SK-N-MC (cell line): ENCODE measurements around the gene SINHCAF.

Experiments
- DNase-seq: peaks from one replicate; pipeline ENCODE4 v3.0.0-alpha.2; 2011; ENCODE audit warnings: low read depth, low spot score
- H3K27ac ChIP-seq: fragments of 200-600 bp; sonication (generic); 2 replicates; pipeline ENCODE4 v1.5.1; 2016; ENCODE audit warnings: mixed run types
- H3K36me3 ChIP-seq: fragments of 200-600 bp; sonication (generic); 2 replicates; pipeline ENCODE4 v1.6.1; 2017; ENCODE audit warnings: antibody characterized with exemption, low read length, mixed read lengths; ENCODE audit not compliant: insufficient read depth
- H3K4me3 ChIP-seq: fragments of 200-600 bp; sonication (generic); 2 replicates; pipeline ENCODE4 v1.5.1; 2016
- H3K9ac ChIP-seq: fragments of 200-600 bp; sonication (generic); 2 replicates; pipeline ENCODE4 v1.8.0; 2017; ENCODE audit warnings: mixed run types, mixed read lengths; ENCODE audit not compliant: insufficient read length
- H3K9me3 ChIP-seq: fragments of 200-600 bp; sonication (generic); 2 replicates; pipeline ENCODE4 v1.6.1; 2017; ENCODE audit warnings: low read depth, mild to moderate bottlenecking, antibody characterized with exemption, low read length, moderate library complexity, mixed read lengths
- EZH2 ChIP-seq: fragments of 200-600 bp; sonication (generic); IDR thresholded peaks from one replicate; pipeline ENCODE4 v1.6.1; 2017; ENCODE audit warnings: antibody characterized with exemption
- FOXP2 ChIP-seq: optimal IDR thresholded peaks from 2 replicates; pipeline ENCODE3; 2011; ENCODE audit warnings: mild to moderate bottlenecking, moderate library complexity; ENCODE audit not compliant: insufficient read depth; ENCODE audit errors: extremely low read length, control extremely low read depth
- POLR2AphosphoS5 ChIP-seq: IDR thresholded peaks from 2 replicates; pipeline ENCODE4 v1.6.1; 2012; ENCODE audit warnings: mild to moderate bottlenecking, low read depth, low read length, borderline replicate concordance

Gene SINHCAF

DNA sequence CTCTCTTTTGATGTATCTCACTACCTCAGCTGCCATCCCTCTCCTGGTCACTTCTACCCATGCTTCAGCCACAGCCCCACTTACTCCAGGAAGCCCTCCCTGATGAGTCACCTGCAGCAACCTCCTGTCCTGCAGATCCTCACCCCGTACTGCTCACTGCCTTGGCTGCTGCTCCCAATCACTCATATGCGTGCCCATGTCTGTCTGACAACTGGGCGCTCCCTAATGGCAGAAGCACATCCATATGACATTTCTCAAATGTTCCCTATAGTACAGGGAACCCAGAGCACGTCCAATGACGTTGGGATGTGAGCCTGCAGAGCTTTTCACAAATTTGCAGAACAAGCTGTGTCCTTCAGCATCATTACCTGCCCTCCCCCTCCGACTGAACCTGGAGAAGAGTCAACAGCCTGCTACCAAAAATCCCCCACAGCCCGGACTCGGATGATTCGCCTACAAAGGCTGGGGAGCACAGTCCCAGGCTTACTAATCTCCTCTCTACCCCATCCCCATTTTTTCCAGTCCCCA is 90.0 kb downstream of the SINHCAF start:
- no peak overlapping the region for H3K4me3 ChIP-seq

DNA sequence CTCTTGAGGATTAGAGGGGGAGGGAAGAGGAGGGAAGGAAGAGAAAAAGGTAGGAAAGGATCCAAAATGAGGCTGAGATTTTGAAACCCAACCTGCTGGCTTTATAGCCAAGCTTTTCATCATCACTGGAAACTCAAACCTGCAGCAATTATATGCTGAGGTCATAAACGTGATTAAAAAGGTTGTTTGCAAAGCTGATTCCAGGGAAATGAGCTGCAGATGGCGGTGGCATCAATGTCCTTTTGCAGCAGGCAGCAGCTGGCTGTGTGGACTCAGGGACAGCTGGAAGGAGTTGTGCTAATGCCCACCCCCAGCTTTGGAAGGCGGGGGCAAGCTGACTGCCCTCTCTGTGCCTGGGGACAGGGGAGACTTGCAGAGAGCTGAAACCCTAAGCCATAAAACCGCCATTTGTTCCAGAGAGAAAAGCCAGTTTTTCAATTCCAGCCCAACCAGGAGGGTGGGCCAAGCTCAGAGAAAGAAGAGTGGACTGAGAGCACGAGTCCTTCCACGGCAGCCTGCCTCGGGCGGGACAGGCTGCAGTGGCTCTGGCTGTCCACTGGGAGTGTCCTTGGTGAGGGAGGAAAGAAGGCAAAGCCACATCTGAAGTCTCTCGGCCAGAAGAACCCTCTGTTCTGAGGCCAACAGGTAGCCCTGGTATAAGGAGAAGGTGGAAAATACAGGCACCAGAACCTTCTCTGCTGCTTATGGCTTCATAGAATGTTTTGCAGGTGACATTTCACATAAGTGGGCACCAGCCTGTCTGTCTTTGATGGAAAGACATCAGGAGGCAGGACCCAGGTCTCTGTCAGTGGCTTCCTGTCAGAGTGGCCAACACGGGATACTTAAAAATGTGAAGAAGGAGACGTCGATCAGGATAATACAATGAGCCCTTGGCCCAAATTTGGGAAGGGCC is 90.7 kb downstream of the SINHCAF start:
- TF ChIP-seq FOXP2 (no peak), EZH2 (no peak), POLR2AphosphoS5 (no peak)
- no peak for DNase-seq
- Histone ChIP-seq H3K36me3 (no peaks in the 10 kb centered on the region), H3K9ac (no peak overlapping the region), H3K9me3 (no peaks in the 10 kb centered on the region), H3K4me3 (no peak overlapping the region), H3K27ac (no peak overlapping the region)

More for the DNA sequence above, 90.0 kb downstream of the SINHCAF start:
- Histone ChIP-seq H3K36me3 (no peaks in the 10 kb centered on the region), H3K27ac (no peak overlapping the region), H3K9ac (no peak overlapping the region), H3K9me3 (no peaks in the 10 kb centered on the region)
- TF ChIP-seq EZH2 (no peak), FOXP2 (no peak), POLR2AphosphoS5 (no peak)
- DNase-seq = no peak

DNA sequence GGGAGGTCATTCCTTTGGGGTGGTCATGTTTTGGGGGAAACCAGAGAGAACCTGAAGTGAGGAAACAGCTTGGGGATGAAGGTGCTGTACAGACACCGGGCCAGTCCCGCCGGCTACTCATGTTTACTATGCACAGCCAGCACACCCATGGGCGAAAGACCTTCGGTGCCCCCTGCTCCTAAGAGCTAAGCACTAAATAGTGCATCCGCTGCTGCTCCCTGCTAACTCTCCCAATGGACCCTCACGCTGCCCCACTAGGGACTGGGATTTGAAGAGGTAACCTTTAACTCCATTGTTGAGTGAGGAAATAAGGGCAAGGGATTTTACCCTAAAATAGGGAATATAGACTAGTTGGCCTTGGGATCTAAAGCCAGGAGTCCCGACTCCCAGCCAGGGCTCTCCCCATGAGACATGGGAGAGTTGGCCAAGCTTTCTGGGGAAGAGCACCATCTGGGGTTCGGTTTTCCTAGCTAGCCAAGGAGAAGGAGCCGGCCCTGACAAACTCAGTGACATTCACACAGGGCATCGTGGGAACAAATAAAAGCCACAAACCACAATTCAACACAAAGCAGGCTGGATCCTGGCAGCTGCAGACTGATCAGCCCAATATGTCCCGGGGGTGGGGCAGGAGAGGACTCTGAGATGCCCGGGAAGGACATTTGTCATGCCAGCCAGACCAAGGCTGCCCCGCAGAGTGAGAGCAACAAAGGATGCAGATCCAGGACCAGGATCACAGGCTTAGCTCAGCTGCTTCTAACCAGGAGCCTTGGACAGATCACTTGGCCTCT is 91.7 kb downstream of the SINHCAF start:
- H3K4me3 ChIP-seq = no peak overlapping the region
- H3K36me3 ChIP-seq = no peaks in the 10 kb centered on the region
- DNase-seq = no peak
- no peaks in the 10 kb centered on the region for H3K9me3 ChIP-seq
- no peak overlapping the region for H3K9ac ChIP-seq
- no peak overlapping the region for H3K27ac ChIP-seq
- TF ChIP-seq FOXP2 (no peak), POLR2AphosphoS5 (no peak), EZH2 (no peak)

- H3K9me3 ChIP-seq = no peaks in the 10 kb centered on the region
- no peak for TF ChIP-seq FOXP2
- no peak for TF ChIP-seq POLR2AphosphoS5
- no peak for TF ChIP-seq EZH2
- no peak overlapping the region for H3K9ac ChIP-seq
- H3K36me3 ChIP-seq = no peaks in the 10 kb centered on the region
- no peak for DNase-seq
- no peak overlapping the region for H3K27ac ChIP-seq
- H3K4me3 ChIP-seq = no peak overlapping the region
These were observed 92.8 kb downstream of the SINHCAF start for GRCh38 chr12:31233061-31233730.

DNA sequence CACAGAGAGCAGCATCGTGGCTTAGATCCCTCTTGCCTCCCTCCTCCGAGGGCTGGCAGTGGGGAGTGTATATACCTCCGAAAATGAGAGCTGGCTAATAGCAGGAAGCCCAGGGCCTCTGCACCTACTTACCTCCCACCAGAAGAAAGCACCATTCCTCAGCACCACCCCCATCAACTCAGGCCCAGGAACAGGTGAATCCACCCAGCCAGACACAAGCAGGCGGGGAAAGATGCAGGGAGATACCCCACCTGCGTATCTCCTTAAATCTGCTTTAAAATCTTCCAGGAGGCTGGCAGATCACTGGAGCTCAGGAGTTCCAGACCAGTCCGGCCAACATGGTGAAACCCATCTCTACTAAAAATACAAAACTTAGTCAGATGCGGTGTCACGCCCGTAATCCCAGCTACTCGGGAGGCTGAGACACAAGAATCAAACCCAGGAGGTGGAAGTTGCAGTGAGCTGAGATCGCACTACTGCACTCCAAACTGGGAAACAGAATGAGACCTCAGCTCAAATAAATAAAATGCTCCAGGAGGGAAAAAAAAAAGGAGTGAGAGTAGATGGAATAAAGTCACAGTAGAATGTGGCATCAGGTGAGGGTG is 93.5 kb downstream of the SINHCAF start:
- no peaks in the 10 kb centered on the region for H3K36me3 ChIP-seq
- no peak for TF ChIP-seq EZH2
- no peak for TF ChIP-seq POLR2AphosphoS5
- no peak for TF ChIP-seq FOXP2
- DNase-seq = no peak
- no peak overlapping the region for H3K4me3 ChIP-seq
- no peak overlapping the region for H3K27ac ChIP-seq
- no peak overlapping the region for H3K9ac ChIP-seq
- no peaks in the 10 kb centered on the region for H3K9me3 ChIP-seq

GRCh38 chr12:31231611-31232360 is 94.2 kb downstream of the SINHCAF start:
- no peaks in the 10 kb centered on the region for H3K9me3 ChIP-seq
- TF ChIP-seq FOXP2 (no peak), POLR2AphosphoS5 (no peak), EZH2 (no peak)
- no peak overlapping the region for H3K4me3 ChIP-seq
- H3K36me3 ChIP-seq = no peaks in the 10 kb centered on the region
- no peak overlapping the region for H3K9ac ChIP-seq
- no peak for DNase-seq
- no peak overlapping the region for H3K27ac ChIP-seq
